RPMI7951 (cell line): Measurements from ENCODE around the gene TRIM5. TPM values are rescaled to one million over a fixed set of nuclear protein-coding genes. Genes with fewer than 3 reads are reported as not detected.
A peak's percentile ranks its signal among the peaks of the same experiment; 100 is the strongest.
"Not testable (repeated sequence)": the region's sequence is repeated elsewhere in the genome, so short reads cannot be mapped to it uniquely, and the experiment has no call there.

ENCODE experiments used
- DNase-seq: peaks from one replicate; pipeline ENCODE4 v3.0.0-alpha.2; 2012; ENCODE audit warnings: low read depth
- total RNA-seq: library from RNA; depleted of rRNA; stranded (reverse); fragments of >200 nt; shearing (Covaris generic); gene quantifications from 2 replicates; pipeline ENCODE4 v1.2.3, GENCODE V29; 2014

Gene TRIM5
- total RNA-seq, 1 experiment from 2014 or later: 17.8 TPM

DNA sequence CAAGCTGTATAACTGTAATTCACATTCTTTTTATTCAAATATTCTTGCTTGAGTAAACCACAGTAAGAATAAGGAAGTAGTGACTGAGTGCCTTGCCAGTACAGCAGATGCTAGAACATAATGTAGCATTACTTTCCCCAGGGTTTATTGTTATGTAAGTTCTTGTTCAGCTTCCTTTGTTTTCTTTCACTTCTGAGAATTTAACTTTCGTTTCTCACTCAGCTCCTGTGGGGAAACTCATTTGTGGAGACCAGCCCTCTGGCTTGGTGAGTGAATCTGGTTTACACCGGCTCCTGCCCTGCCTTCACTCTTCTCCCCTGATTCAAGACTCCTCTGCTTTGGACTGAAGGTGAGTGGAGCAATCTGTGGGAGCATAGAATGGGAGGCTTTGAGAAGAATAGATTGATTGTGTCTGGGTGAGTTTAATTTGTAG lies 4.7 kb upstream of the TRIM5 start, which contains the start of gene TRIM22:
TRIM22 (plus strand) TSS at position 240 of the 433 bp plus-strand sequence. CDS start 6,443 bp downstream, outside the sequence.
- DNase-seq: peak; percentile 63

DNA sequence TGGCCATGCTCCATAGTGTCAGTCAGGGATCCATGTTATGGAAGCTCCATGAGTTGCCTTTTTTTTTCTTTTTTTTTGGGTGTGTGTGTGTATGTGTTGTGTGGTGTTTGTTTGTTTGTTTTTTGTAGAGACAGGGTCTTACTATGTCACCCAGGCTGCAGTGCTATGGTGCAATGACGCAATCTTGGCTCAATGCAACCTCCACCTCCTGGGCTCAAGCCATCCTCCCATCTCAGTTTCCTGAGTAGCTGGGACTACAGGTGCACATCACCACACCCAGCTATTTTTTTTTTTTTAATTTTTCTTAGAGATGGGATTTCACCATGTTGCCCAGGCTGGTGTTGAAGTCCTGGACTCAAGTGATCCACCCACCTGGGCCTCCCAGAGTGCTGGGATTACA lies 3.6 kb upstream of the TRIM5 start:
- DNase-seq: no peak

DNA sequence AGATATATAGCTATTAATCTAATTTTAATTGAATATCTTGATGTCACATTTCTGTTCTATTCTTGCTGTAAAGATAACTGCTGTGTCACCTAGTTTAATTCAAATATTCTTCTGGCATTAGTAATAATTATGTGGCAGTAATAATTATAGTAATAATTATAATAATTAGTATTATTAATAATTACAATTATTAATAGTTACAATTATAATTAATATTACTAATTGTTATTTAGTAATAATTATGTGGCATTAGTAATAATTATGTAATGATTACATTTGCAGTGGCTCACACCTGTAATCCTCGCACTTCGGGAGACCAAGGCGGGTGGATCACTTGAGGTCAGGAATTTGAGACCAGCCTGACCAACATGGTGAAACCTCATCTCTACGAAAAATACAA lies 1.6 kb upstream of the TRIM5 start:
- no peak for DNase-seq

DNA sequence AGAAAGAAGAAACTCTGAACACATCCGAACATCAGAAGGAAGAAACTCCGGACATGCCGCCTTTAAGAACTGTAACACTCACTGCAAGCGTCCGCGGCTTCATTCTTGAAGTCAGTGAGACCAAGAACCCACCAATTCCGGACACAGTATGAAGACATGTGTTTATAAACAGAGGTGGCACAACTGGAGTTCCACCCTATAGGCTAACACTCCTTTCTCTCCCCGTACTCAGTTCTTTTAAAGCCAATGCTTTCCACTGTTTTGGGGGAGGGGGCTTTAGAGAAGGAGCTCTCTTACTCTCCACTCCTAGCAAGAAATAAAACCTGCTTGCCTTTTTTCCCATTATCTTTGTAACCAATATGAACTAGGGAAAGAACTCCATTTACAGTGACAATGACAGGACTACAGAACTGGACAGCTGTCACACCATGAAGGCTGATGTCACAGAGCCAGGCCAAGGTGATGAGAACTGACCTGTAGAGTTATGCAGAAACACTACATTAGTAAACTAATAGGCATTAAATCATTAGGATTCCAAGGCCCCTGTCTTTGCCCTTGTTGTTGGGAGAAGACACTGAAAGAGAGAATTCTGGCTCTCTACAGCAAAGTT lies 733 bp downstream of the TRIM5 start:
- peak; percentile 1 for DNase-seq

DNA sequence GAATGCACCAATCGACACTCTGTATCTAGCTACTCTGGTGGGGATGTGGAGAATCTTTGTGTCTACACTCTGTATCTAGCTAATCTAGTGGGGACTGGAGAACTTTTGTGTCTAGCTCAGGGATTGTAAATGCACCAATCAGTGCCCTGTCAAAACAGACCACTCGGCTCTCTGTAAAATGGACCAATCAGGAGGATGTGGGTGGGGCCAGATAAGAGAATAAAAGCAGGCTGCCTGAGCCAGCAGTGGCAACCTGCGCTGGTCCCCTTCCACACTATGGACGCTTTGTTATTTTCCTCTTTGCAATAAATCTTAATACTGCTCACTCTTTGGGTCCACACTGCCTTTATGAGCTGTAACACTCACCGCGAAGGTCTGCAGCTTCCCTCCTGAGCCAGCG lies 1.3 kb downstream of the TRIM5 start:
- not testable (repeated sequence) for DNase-seq

DNA sequence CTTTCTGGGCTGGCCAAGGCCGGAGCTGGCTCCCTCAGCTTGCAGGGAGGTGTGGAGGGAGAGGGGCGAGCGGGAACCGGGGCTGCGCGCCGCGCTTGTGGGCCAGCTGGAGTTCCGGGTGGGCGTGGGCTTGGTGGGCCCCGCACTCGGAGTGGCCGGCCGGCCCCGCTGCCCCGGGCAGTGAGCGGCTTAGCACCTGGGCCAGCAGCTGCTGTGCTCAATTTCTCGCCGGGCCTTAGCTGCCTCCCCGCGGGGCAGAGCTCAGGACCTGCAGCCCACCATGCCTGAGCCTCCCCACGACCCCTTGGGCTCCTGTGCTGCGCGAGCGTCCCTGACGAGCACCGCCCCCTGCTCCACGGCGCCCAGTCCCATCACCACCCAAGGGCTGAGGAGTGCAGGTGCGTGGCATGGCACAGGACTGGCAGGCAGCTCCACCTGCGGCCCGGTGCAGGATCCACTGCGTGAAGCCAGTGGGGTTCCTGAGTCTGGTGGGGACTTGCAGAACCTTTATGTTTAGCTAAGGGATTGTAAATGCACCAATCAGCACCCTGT lies 1.9 kb downstream of the TRIM5 start:
- DNase-seq: not testable (repeated sequence)

DNA sequence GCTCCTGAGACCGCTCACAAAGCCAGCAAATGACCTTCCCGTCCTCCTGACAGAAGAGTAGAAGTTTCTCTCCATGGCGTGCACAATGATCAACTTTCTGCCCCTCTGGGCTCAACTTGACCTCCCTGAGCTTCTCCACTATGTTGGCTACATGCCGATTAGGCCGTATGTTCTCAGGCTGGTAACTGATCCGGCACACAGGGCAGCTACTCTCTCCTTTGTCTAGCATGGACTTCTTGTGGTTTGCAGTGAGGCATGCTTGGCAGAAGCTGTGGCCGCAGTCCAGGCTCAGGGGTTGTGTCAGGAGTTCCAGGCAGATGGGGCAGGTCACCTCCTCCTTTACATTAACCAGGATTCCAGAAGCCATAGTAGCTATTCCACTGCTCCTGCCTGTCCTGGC lies 5.1 kb downstream of the TRIM5 start:
- DNase-seq: no peak

DNA sequence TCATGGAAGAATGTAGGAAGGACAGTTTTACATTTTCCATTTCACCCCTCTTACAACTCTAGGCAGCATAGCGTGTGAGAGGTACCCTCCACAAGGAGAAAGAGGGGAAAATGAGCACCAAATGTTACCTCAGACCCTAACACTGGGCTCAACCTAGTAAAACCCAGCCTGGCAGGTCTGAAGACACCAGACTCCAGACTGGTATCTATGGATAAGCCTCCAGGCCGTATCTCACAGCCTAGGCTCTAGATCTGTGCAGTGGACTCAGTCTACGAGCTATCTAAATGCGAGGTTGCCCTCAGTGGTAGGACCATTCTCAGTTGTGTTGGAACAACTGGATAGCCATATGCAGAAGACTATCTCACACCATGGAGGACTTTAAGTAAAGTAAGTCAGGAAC lies 10.5 kb downstream of the TRIM5 start:
- DNase-seq: no peak

DNA sequence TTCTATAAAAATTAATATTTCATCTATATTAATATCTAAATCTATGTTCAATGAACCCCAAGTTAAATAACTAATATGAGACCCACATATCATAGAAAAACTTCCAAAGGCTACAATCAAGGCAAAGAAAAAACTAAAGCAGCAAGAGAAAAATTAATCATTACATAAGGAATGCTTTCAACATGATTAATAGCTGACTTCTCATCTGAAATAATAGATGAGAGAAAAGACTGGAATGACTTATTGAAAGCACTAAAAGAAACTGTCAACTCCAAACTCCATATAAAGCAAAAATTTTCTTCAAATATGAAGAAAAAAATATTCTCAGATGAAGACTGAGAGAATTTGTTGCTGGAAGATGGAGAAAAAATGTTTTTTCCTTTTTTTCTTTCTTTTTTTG lies 13.0 kb downstream of the TRIM5 start:
- DNase-seq: no peak

DNA sequence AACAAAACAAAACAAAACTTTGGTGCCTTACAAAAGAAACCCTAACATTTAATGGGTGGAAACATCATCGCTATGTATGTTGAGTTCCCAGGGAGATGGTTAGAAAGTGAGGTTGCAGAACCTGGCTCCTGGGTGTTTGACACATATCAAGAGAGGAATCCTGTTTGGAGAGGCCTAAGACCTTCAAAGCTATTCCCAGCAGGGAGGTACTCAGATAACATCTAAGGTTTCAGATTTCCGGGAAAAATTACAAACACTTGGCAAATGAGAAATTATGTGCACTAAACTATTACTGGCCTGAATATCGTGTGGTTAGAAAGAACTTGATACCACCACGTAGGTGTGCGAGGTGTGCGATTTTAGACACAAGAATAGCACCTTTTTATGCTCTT lies 18.5 kb downstream of the TRIM5 start:
- DNase-seq: no peak

GRCh38 chr11:5665746-5666401 lies 19.0 kb downstream of the TRIM5 start:
- no peak for DNase-seq

DNA sequence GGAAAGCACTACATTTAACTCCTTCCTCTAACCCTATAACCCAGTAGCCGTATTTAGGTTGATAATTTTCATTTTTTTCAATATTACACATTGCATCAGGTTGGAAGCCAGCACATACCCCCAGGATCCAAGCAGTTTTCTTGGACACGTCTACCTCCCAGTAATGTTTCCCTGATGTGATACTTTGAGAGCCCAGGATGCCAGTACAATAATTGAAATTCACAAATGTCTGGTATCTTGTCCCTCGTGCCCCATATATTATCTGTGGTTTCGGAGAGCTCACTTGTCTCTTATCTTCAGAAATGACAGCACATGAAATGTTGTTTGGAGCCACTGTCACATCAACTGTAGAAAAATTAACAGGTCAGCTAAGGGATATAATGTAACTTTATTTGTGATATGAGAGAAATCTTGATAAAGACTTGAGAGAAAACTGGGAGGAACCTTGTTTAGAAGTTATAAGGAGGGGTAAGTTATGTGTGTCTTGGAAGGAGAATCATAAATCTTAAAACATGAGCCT lies 19.8 kb downstream of the TRIM5 start:
- DNase-seq: no peak

DNA sequence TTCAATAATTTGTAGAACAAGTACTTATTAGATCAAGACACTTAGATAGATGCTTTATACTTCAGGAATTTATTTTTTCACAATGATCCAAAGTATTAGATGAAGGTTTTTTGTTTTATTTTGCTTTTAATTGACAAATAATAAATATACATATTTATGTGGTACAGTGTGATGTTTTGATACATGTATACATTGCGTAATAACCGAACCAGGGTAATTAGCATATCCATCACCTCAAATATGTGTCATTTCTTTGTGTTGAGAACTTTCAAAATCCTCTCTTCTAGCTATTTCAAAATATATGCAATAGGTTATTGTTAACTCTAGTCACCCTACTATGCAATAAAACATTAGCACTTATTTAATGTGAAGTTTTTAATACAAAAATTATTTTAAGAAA lies 21.4 kb downstream of the TRIM5 start:
- no peak for DNase-seq

DNA sequence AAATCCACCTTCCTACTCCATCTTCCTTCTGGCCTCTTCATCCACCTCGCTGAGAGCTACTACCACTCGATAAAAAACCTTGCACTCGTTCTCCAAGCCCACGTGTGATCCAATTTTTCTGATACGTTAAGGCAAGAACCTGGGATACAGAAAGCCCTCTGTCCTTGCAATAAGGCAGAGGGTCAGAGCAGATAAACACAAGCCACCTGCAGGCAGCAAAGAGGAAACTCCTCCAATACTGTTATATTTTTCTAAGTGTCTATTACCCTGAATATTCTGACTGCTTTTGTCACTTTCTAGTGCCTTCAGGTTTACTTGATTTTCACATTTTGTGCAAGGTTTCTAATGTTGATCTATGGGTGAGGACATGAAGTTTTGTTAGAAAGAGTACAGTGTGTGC lies 26.6 kb downstream of the TRIM5 start:
- DNase-seq: no peak

DNA sequence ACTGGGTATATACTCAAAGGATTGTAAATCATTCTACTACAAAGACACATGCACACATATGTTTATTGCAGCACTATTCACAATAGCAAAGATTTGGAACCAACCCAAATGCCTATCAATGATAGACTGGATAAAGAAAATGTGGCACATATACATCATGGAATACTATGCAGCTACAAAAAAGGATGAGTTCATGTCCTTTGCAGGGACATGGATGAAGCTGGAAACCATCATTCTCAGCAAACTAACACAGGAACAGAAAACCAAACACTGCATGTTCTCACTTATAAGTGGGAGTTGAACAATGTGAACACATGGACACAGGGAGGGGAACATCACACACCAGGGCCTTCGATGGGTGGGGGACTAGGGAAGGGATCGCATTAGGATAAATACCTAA lies 27.9 kb downstream of the TRIM5 start:
- not testable (repeated sequence) for DNase-seq

DNA sequence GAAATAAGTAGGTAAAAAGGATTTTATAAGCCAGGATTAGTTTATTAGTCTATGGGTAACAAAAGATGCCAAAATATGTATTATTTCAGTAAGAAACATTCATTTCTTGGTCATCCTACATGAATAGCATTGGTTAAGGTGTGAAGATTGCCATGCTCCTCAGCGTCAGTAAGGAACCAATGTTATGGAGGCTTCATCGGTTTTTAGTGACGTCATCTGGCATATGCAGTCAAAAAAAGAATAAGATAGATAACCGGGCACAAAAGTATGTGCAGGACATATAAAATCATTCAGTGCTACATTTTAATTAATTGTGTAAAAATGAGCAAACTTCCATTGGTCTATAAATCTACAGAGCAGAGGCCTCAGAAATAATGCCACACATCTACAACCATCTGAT lies 29.4 kb downstream of the TRIM5 start:
- DNase-seq: no peak

DNA sequence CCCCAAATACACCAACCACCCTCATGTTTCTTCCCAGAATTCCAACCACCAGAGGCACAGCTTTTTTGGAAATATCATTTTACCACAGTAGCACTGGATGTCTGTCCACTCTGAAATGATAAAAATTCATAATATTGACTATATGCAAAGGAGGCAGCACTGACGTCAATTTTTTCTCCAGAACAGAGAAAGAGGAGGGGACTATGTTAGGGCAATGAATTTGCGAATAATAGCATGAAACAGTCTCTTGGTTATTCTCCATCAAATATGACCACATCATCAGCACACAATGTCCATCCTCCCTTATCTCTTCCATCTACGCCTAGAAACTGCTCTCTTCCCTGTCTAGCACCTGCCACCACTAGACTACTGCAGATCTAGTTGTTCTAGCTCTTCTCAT lies 38.7 kb downstream of the TRIM5 start:
- DNase-seq: no peak

DNA sequence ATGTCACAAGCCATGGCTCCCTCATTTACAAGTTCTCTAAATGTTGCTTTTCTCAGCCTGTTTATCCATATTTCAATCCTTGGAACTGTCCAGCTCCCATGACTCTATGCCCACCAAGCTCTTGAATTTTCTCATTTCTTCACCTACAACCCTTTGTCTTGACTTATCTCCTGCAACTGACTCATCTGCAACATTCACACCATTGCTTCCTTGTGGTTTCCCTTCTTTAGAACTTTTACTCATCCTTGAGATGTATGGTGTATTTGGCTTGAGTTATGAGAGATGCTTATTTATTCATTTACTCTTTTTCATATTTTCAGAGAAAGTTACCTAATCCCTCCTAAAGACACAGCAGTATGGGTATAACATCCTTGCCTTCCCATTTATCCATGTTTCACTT lies 41.3 kb downstream of the TRIM5 start:
- DNase-seq: no peak

GRCh38 chr11:5639953-5640352 lies 44.9 kb downstream of the TRIM5 start:
- no peak for DNase-seq

DNA sequence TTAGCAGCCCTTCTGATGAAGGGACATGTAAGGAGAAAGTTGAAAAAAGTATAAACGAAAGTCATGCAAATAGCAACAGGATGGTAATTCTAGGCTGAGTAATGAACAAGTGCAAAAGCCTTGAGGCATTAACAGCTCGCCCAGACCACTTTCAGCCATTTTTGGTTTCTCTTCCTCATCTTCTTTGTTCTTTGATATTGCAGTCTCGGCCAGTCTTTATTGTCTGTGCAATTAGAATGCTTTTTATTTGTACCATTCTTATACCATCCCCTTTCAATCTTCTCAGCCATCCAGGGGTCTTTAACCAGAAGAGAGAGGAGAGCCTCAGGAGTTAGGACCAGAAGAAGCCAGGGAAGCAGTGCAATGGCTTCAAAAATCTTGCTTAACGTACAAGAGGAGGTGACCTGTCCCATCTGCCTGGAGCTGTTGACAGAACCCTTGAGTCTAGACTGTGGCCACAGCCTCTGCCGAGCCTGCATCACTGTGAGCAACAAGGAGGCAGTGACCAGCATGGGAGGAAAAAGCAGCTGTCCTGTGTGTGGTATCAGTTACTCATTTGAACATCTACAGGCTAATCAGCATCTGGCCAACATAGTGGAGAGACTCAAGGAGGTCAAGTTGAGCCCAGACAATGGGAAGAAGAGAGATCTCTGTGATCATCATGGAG lies 52.8 kb downstream of the TRIM5 start:
- DNase-seq: no peak

- no peak for DNase-seq
These were observed 53.5 kb downstream of the TRIM5 start for GRCh38 chr11:5631417-5631816.

DNA sequence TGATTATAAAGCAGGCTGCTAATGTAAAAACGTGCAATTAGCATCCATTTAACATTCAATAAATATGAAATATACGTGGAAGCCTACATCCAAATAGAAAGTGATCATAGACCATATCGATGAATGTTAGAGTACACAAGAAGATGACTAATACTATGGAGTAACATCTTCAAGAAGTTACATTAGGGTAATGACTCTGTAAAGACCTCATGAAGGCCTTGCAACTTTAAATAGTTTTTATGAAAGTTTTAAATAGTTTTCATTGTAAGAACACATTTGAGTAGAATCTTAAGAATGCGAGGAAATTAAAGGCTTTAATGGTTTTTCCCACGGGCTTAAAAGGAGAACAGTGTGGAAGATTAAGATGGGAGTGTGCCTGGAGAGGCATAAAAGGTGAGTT lies 58.7 kb downstream of the TRIM5 start:
- no peak for DNase-seq

GRCh38 chr11:5625281-5625680 lies 59.6 kb downstream of the TRIM5 start:
- no peak for DNase-seq
